Skeletal muscle tissue (tissue), 4 donors: ENCODE results near the gene TMC3. TPM values are rescaled to one million over a fixed set of nuclear protein-coding genes. Genes with fewer than 3 reads are reported as not detected.

Experiments
- H3K27ac ChIP-seq: one replicate; pipeline ENCODE4 v1.7.0; 2013; ENCODE audit warnings: mild to moderate bottlenecking, low read depth, low read length, inconsistent platforms
- H3K27me3 ChIP-seq, 3 donors: one replicate each; pipeline ENCODE4 v1.7.0; 2013; ENCODE audit warnings: low read length in 3 of 3; ENCODE audit not compliant: control insufficient read depth in 3 of 3, insufficient read depth in 3 of 3
- H3K36me3 ChIP-seq, 3 donors: one replicate each; pipeline ENCODE4 v1.7.0; 2013; ENCODE audit warnings: low read length in 3 of 3; ENCODE audit not compliant: control insufficient read depth in 3 of 3, insufficient read depth in 3 of 3
- H3K4me1 ChIP-seq, 3 donors: one replicate each; pipeline ENCODE4 v1.7.0; 2013; ENCODE audit warnings: low read length in 3 of 3, mild to moderate bottlenecking in 3 of 3; ENCODE audit not compliant: control insufficient read depth in 3 of 3, insufficient read depth in 3 of 3
- H3K4me3 ChIP-seq, 3 donors: one replicate each; pipeline ENCODE4 v1.7.0; 2013; ENCODE audit warnings: low read length in 3 of 3
- H3K9ac ChIP-seq, 3 donors: one replicate each; pipeline ENCODE4 v1.7.0; 2013; ENCODE audit warnings: low read length in 3 of 3, mild to moderate bottlenecking in 3 of 3, moderate library complexity in 2 of 3, low read depth in 1 of 3
- H3K9me3 ChIP-seq, 3 donors: one replicate each; pipeline ENCODE4 v1.7.0; 2013; ENCODE audit warnings: low read length in 3 of 3; ENCODE audit not compliant: control insufficient read depth in 3 of 3
- total RNA-seq: library from RNA; depleted of rRNA; stranded (reverse); fragments of >200 nt; gene quantifications from one replicate; pipeline ENCODE4 v1.2.3, GENCODE V29; 2014
- donor health status: Osteomylitis.

The TMC3 gene
- total RNA-seq, 1 donor from 2014 or later = not detected

GRCh38 chr15:81410318-81410753 is 36.3 kb upstream of the TMC3 start:
- no peak overlapping the region for H3K9ac ChIP-seq
- H3K4me1 ChIP-seq = no peaks in the 10 kb centered on the region
- H3K27me3 ChIP-seq = peaks cover 0 to 15% (median under 1%) of the 10 kb centered on the region in 3 donors
- H3K9me3 ChIP-seq = no peaks in the 10 kb centered on the region
- no peak overlapping the region for H3K27ac ChIP-seq
- H3K4me3 ChIP-seq = no peak overlapping the region
- no peaks in the 10 kb centered on the region for H3K36me3 ChIP-seq

GRCh38 chr15:81407718-81408117 is 33.7 kb upstream of the TMC3 start:
- H3K9me3 ChIP-seq = no peaks in the 10 kb centered on the region
- H3K36me3 ChIP-seq = no peaks in the 10 kb centered on the region
- no peaks in the 10 kb centered on the region for H3K4me1 ChIP-seq
- peaks cover 0 to 13% (median 3%) of the 10 kb centered on the region in 3 donors for H3K27me3 ChIP-seq
- H3K9ac ChIP-seq = no peak overlapping the region
- no peak overlapping the region for H3K27ac ChIP-seq
- no peak overlapping the region for H3K4me3 ChIP-seq

- Histone ChIP-seq H3K27ac (no peak overlapping the region), H3K9ac (no peak overlapping the region), H3K36me3 (no peaks in the 10 kb centered on the region), H3K27me3 (peaks cover 0 to 13% (median 3%) of the 10 kb centered on the region in 3 donors), H3K4me3 (no peak overlapping the region), H3K4me1 (no peaks in the 10 kb centered on the region), H3K9me3 (no peaks in the 10 kb centered on the region)
Observed at GRCh38 chr15:81407176-81407575, 33.2 kb upstream of the TMC3 start.

DNA sequence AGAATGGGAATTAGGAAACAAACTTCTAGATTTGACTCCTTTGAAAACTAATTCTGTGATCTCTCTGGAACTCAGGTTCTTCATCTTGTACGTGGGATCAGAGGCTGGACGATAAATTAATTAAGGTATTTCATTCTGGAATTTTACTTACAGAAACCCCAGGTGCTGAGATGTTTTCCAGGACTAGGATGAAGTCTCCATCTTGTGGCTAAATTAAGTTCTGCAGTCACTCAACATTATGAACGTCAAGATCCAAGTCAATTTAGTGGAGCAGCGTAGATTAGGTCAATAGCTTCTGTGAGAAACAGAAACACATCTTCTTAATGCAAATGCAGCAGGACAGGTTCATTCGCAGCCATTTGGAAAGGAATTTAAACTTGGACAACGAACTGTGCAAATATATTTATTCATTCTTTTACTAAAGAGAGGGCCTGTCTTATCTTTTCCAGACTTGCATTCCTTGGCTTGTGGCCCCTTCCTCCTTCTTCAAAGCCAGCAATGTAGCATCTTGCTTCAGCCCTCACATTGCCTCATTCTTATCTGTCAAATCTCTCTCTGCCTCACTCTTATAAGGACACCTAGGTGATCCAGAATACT is 26.7 kb upstream of the TMC3 start:
- Histone ChIP-seq H3K27ac (no peak overlapping the region), H3K4me3 (no peak overlapping the region), H3K4me1 (no peaks in the 10 kb centered on the region), H3K9ac (no peak overlapping the region), H3K27me3 (peaks cover 0 to 3% (median 0%) of the 10 kb centered on the region in 3 donors), H3K36me3 (no peaks in the 10 kb centered on the region), H3K9me3 (peaks cover 0 to 3% (median 0%) of the 10 kb centered on the region in 3 donors)

GRCh38 chr15:81398910-81399551 is 25.0 kb upstream of the TMC3 start:
- no peak overlapping the region for H3K9ac ChIP-seq
- H3K36me3 ChIP-seq = no peaks in the 10 kb centered on the region
- no peaks in the 10 kb centered on the region for H3K27me3 ChIP-seq
- H3K27ac ChIP-seq = no peak overlapping the region
- peaks cover 0 to 3% (median 0%) of the 10 kb centered on the region in 3 donors for H3K9me3 ChIP-seq
- no peak overlapping the region for H3K4me3 ChIP-seq
- H3K4me1 ChIP-seq = no peaks in the 10 kb centered on the region

DNA sequence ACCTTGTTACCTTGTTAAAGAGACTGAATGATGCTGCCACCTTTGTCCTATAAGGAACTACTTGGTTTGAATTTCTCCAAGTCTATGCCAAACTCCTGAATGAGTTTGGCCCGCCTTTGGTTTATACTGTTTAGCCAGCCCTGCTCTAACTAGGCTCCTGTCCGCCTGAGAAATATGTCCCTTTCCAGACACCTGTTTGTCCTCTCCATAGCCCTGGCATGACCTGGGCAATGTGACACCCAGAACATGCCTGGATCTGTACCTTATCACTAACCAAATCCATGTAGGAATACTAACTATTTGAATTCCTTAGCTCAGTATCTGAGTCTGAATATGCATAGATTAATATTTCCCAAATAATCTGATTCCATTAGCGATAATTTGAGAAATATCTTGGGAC is 24.4 kb upstream of the TMC3 start:
- Histone ChIP-seq H3K27ac (no peak overlapping the region), H3K9me3 (peaks cover 0 to 3% (median 0%) of the 10 kb centered on the region in 3 donors), H3K27me3 (no peaks in the 10 kb centered on the region), H3K36me3 (no peaks in the 10 kb centered on the region), H3K4me3 (no peak overlapping the region), H3K9ac (no peak overlapping the region), H3K4me1 (no peaks in the 10 kb centered on the region)

- H3K27me3 ChIP-seq = no peaks in the 10 kb centered on the region
- peaks cover 0 to 2% (median 0%) of the 10 kb centered on the region in 3 donors for H3K9me3 ChIP-seq
- no peak overlapping the region for H3K9ac ChIP-seq
- no peak overlapping the region for H3K27ac ChIP-seq
- H3K36me3 ChIP-seq = no peaks in the 10 kb centered on the region
- no peaks in the 10 kb centered on the region for H3K4me1 ChIP-seq
- no peak overlapping the region for H3K4me3 ChIP-seq
Observed at GRCh38 chr15:81394603-81395002, 20.6 kb upstream of the TMC3 start.

GRCh38 chr15:81391657-81392056 is 17.6 kb upstream of the TMC3 start:
- Histone ChIP-seq H3K9ac (no peak overlapping the region), H3K4me3 (no peak overlapping the region), H3K9me3 (peaks cover 0 to 2% (median 0%) of the 10 kb centered on the region in 3 donors), H3K36me3 (no peaks in the 10 kb centered on the region), H3K27ac (no peak overlapping the region), H3K27me3 (no peaks in the 10 kb centered on the region), H3K4me1 (no peaks in the 10 kb centered on the region)

- no peak overlapping the region for H3K27ac ChIP-seq
- no peak overlapping the region for H3K9ac ChIP-seq
- no peaks in the 10 kb centered on the region for H3K4me1 ChIP-seq
- no peaks in the 10 kb centered on the region for H3K36me3 ChIP-seq
- no peaks in the 10 kb centered on the region for H3K27me3 ChIP-seq
- H3K4me3 ChIP-seq = no peak overlapping the region
- peaks cover 0 to 2% (median 0%) of the 10 kb centered on the region in 3 donors for H3K9me3 ChIP-seq
Observed at GRCh38 chr15:81388436-81388770, 14.4 kb upstream of the TMC3 start.

DNA sequence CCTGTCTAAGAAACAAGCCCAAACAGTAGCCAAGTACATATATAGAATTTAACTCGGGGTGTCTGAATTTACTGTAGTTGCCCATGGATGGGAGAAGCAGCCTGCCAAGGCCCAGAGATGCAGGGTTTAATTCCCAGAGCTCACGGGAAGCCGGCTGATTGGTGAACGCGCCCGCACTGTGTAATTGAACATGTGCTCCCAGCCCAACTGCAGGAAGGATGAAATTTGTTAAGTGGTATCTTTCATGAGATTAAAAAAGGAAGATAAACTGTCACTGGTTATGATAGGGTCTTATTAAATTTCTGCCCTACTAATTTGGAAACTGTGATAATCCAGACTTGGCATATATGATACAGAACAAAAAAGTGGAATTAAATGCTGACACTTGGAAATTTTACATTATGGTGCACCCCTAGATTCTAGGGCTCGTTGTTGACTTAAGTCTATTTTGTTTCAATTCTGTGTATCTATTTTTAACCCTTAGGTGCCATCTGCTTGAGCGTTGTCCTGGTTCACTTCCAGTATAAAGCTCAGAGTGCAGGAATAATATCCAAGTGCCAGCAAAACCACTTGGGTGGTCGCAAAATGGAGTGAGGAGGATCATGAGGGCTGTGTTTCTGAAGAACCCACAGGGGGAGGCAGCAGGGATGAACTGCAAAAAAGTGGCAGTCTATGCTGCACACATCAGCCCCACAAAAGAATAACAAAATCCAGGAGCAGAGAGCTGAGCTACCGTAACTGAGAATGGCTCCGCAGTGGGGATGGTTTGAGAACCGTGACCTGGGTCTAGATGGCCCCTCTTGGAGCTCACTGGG is 13.8 kb upstream of the TMC3 start:
- Histone ChIP-seq H3K27me3 (no peaks in the 10 kb centered on the region), H3K9ac (no peak overlapping the region), H3K36me3 (no peaks in the 10 kb centered on the region), H3K4me3 (no peak overlapping the region), H3K27ac (no peak overlapping the region), H3K9me3 (peaks cover 0 to 1% (median 0%) of the 10 kb centered on the region in 3 donors), H3K4me1 (no peaks in the 10 kb centered on the region)
